HG02938 (cell line): ENCODE results near the gene CACNG7.
"Not testable (repeated sequence)": the region's sequence is repeated elsewhere in the genome, so short reads cannot be mapped to it uniquely, and the experiment has no call there.

Source experiments
- ATAC-seq: cut with Tn5 transposase; IDR thresholded peaks from one replicate; pipeline ENCODE4 v1.9.1; 2021; ENCODE audit warnings: mild to moderate bottlenecking, moderate library complexity; ENCODE audit not compliant: unreplicated experiment

The CACNG7 gene, protein sequence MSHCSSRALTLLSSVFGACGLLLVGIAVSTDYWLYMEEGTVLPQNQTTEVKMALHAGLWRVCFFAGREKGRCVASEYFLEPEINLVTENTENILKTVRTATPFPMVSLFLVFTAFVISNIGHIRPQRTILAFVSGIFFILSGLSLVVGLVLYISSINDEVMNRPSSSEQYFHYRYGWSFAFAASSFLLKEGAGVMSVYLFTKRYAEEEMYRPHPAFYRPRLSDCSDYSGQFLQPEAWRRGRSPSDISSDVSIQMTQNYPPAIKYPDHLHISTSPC

DNA sequence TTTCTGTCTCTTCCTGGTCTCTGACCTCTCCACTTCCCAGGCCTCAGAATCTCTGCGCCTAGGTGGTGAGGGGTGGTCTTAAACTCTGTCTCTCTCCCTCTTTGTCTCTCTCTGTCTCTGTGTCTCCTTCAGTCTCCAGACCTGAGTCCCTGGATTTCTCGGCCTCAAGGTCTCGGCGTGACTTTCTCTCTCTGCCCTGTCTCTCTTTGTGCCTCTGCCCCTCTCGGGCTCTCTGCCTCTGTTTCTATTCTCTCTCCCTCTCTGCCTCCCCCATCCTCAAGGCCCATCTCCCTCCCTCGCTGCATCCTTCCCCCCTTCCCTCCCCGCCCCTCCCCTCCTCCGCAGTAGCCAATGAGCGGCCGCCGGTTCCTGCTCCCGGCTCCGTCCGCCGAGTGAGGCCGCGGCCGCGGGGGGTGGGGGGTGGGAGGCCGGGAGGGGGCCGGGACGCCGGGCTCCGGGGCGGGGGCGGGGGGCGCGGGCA is at the start of gene CACNG7:
CACNG7 (plus strand) TSS at position 344 of the 481 bp plus-strand sequence. CDS start 3,554 bp downstream, outside the sequence.
- ATAC-seq, result no peak

DNA sequence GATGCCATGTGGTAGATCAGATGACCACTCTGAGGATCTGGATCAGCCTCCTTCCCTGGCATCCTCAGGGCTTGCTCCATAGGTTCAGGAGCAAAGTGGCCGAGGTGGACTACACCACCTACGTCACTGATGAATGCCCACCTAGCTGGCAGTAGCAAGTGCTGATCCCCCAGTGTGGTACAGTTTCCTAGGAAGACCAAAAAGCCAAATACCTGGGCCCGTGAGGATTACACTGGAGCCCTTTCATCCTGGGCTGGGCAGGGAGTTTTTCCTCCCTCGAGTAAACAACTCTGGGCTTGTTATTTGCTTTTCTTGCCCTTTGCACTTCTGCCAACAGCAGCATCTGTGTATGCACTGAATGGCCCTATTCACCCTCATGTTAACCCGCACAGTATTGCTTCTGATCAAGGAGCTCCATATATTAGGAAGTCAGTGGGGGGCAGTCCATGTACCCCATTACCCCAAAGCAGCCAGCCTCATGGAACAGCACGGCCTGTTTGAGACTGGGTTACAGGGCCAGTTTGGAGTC is 44.7 kb upstream of the CACNG7 start:
- no peak for ATAC-seq

DNA sequence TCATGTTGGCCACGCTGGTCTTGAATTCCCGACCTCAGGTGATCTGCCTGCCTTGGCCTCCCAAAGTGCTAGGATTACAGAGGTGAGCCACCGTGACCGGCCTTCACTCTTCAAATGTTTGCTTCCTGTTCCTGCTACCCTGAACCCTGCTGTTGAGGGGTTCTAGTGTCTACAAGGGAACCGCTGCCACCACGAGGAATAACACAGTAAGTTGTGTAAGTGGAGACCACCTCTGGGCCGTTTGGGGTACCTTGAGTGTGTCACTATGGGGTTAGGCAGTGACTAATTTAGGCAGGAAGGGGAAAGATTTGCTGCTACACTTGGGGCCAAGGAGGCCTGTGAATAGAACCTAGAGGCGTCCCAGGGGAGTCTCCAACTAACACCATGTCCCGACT is 43.6 kb upstream of the CACNG7 start:
- no peak for ATAC-seq

DNA sequence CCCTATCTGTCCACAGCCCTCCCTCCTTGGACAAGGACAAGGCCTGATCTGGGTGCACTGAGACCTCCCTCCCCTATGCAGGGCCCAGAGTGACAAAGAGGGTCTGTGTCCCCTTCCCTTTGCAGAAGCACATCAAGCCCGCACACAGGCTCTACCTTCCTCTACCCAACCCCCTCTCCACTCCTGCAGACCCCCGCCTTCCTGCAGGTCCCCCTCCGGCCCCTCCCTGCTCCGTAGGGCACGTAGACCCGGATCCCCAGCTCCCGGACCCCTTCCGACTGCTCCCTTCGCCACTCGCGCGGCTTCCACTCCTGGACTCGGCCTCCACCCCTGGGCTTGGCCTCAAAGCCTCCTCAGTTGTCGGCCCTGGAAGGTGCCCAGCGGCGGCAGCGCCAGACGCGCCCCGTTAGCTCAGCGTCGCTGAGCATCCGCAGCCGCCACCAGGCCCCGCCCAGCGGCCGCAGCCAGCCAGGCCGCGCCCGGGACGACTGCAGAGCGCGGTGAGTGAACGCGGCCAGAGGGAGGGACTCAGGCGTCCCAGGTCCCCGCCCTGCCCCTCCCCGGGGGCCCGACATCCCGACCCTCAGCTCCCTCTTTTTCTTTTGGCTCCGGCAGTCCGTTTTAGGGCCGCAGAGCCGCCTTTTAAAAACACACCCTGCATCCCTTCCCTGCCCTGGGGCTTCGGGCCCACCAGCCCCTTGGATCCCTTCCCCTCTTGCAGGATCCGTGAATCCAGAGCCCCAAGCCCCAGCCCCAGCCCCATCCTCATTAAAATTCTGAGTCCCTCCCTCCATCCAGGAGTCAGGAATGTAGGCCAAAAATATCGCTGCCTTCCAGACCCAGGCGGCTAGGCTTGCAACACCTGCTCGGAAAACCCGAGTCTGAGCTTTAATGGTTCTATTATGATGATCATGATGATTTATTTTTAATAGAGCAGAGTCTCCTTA is 42.9 kb upstream of the CACNG7 start:
- ATAC-seq, result no peak

DNA sequence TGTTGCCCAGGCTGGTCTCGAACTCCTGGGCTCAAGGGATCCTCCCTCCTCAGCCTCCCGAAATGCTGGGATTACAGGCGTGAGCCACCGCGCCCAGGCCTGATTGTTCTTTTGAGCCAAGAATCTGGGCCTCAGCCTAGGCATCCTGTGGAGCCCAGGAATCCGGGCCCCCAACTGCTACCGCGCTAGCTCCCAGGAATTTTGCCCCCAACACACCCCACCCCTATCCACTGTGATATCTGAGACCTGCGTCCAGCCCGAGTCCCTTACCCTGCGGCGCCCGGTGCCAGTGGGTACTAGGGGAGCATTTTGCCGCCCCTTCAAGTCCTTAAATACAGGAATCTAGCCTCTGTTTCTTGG is 42.2 kb upstream of the CACNG7 start:
- no peak for ATAC-seq

DNA sequence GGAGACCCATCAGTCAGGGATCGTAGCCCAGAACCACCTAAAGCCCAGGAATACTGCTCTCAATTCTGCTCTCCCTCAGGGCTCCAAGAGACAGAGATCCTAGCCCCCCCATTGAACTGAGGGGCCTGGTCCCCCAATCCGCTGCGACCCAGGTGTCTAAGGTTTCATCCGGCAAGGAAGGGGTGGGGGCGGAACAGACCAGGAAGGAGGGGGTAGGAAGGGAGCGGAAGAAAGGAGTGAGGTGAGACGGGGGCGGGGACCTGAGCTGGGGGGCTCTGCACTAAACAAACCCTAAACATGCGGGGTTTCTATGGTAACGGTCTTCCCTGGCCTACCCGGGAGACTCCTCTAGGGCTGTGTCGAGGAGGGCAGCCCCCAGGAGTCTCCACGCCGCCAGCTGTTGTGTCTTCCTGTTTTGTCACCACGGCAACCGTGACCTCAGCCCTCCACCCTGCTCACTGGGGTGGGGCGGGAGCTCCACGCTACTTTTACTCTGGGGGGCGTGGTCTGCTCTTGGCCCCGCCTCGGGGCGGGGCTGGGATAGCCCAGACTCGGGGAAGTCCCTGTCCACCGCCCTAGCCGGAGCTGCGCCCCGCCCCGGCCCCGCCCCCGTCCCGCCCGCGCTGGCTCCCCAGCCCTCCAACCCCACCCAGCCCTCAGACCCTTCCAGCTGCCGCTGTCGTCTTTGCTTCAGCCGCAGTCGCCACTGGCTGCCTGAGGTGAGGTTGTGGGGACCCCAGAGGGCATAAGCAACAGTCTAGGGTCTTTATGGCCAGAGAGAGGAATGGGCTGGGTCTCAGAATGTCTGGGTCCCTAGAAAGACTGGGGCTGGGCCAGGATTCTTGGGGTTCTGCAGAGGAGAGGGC is 41.6 kb upstream of the CACNG7 start, which contains the start of gene MYADM:
MYADM (plus strand) TSS at position 659 of the 866 bp plus-strand sequence. CDS start 5,647 bp downstream, outside the sequence.
- ATAC-seq, result peak; percentile 59

DNA sequence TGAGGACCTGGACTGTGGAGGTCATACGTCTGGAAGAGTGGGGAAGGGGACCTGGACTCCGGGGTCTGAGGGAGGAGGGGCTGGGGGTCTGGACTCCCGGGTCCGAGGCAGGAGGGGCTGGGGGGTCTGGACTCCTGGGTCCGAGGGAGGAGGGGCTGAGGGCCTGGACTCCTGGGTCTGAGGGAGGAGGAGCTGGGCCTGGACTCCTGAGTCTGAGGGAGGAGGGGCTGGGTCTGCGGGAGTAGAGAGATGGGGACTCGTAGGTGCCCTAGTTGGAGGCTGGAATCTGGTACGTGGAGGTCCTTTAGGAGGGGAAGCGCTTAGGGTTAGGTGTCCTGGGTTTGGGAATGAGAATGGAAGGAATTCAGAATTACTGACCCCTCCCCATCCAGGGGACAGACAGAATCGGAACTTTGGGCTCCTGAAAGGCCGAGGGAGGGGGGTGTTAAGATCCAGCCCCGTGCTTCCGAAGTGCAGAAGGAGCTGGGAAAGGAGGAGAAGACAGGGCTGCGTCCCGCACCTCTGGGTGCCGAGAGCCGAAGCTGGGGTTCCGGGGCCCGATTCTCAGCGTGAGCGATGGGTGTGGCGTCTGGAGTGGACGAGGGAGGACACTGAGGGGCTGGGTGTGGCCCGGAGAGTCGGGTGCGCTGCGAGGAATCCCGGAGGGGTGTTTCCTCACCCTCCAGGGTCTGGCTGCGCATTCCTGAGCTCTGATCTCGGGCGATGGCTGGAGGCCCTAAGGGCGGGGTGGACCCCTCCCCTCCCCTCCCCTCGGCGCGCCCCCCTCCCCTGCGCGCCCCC is 40.8 kb upstream of the CACNG7 start:
- ATAC-seq, result no peak

DNA sequence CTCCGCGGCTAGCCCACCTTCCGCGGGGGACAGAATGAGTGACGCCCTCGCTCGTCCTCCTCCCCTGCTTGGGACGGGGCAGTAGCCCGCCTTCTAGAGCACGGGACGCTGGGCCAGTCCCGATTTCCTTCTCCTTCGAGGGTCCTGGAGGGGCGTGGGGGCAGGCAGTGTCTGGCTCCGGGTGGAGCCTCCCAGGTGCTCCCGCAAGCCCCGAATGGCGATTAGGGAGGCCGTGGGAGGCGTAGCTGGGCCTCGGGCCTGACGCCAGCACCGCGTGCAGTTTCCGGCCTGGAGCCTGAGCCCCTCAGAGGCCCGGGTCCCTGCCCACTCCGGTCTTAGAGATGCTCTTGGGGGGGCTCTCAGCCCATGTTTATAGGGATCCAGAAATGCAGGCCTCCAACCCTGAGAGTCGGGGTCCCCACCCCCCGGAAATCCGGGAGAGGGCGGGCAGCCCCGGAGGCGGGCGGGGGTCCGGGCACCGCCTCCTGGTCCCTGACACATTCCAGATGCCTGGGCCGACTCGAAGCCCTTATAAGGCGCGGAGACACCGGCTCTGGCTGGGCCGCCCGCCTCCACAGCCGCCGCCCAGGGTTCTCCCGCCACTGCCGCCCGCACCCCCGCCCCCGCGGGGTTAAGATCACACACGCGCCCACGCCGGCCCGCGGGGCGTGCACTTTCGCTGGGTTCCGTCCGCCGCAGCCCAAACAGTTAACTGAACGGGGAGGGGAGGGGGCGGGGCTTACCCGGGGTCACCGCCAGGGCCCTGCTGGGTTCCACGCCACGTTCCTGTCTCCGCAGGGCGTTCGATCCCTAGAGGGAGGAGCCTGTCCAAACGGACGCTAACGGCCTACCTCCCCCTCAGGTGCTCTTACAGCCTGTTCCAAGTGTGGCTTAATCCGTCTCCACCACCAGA is 39.9 kb upstream of the CACNG7 start:
- ATAC-seq, result peak; percentile 26

DNA sequence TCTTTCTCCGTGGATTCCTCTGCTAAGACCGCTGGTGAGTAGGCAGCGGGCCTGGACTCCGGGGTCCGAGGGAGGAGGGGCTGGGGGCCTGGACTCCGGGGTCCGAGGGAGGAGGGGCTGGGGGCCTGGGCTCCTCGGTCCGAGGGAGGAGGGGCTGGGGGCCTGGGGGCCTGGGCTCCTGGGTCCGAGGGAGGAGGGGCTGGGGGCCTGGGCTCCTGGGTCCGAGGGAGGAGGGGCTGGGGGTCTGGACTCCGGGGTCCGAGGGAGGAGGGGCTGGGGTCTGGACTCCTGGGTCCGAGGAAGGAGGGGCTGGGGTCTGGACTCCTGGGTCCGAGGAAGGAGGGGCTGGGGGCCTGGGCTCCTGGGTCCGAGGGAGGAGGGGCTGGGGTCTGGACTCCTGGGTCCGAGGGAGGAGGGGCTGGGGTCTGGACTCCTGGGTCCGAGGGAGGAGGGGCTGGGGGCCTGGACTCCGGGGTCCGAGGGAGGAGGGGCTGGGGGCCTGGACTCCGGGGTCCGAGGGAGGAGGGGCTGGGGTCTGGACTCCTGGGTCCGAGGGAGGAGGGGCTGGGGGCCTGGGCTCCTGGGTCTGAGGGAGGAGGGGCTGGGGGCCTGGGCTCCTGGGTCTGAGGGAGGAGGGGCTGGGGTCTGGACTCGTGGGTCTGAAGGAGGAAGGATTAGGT is 39.1 kb upstream of the CACNG7 start:
- ATAC-seq, result not testable (repeated sequence)

DNA sequence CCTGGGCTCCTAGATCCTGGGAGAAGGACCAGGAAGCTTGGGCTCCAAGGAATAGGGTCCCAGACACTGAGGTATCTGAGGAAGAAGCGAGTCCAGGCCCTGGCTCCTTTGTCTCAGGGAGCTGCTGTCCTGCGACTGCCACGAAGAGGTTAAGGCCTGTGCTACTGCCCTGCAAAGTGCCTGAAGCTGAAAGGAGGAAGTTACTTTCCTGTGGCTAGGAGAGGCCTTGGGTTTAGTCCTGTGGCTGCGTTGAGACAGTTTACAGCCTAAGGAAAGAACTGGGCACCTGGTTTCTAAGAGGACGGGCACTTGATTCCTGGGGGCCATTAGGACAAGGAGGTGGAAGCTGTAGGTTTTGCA is 38.6 kb upstream of the CACNG7 start:
- ATAC-seq, result no peak

DNA sequence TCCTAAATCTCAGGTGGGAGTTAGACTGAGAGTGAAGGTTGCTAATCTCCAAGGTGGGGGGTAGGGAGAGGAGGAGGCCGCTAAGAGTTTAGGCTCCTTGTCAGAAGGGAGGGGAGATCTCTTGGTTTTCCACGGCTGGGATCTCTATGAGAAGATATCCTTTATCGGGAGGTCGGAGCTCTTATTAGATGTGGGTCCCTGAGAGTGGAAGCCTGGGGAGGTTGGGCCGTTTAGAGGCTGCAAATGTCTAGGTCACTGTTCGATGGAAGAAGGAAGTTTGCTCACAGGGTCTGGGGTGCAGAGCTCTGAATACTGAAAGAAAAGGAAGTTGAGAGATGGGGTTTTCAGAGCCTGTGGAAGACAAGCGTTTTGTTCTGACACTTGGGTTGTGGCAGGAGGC is 37.6 kb upstream of the CACNG7 start:
- no peak for ATAC-seq

DNA sequence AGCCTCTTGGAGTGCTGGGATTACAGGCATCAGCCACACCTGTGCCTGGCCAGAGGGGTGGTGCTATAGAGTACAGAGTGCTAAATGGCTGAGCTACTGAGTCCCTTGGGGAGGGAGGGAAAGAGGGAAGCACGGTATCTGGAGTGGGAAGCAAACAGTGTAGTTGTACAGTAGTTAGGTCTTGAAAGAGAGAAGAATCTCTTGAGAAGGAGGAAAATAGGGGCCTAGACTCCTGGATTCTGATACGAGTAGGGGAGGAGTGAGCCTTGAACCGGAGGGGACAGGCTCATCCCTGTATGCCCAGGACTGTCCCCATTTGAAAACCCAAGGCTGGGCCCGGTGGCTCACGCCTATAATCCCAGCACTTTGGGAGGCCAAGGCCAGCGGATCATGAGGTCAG is 36.3 kb upstream of the CACNG7 start:
- no peak for ATAC-seq

DNA sequence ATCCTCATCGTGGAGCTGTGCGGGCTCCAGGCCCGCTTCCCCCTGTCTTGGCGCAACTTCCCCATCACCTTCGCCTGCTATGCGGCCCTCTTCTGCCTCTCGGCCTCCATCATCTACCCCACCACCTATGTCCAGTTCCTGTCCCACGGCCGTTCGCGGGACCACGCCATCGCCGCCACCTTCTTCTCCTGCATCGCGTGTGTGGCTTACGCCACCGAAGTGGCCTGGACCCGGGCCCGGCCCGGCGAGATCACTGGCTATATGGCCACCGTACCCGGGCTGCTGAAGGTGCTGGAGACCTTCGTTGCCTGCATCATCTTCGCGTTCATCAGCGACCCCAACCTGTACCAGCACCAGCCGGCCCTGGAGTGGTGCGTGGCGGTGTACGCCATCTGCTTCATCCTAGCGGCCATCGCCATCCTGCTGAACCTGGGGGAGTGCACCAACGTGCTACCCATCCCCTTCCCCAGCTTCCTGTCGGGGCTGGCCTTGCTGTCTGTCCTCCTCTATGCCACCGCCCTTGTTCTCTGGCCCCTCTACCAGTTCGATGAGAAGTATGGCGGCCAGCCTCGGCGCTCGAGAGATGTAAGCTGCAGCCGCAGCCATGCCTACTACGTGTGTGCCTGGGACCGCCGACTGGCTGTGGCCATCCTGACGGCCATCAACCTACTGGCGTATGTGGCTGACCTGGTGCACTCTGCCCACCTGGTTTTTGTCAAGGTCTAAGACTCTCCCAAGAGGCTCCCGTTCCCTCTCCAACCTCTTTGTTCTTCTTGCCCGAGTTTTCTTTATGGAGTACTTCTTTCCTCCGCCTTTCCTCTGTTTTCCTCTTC is 35.1 kb upstream of the CACNG7 start:
- no peak for ATAC-seq

DNA sequence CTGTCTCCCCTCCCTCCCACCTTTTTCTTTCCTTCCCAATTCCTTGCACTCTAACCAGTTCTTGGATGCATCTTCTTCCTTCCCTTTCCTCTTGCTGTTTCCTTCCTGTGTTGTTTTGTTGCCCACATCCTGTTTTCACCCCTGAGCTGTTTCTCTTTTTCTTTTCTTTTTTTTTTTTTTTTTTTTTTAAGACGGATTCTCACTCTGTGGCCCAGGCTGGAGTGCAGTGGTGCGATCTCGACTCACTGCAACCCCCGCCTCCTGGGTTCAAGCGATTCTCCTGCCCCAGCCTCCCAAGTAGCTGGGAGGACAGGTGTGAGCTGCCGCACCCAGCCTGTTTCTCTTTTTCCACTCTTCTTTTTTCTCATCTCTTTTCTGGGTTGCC is 34.5 kb upstream of the CACNG7 start:
- ATAC-seq, result no peak

DNA sequence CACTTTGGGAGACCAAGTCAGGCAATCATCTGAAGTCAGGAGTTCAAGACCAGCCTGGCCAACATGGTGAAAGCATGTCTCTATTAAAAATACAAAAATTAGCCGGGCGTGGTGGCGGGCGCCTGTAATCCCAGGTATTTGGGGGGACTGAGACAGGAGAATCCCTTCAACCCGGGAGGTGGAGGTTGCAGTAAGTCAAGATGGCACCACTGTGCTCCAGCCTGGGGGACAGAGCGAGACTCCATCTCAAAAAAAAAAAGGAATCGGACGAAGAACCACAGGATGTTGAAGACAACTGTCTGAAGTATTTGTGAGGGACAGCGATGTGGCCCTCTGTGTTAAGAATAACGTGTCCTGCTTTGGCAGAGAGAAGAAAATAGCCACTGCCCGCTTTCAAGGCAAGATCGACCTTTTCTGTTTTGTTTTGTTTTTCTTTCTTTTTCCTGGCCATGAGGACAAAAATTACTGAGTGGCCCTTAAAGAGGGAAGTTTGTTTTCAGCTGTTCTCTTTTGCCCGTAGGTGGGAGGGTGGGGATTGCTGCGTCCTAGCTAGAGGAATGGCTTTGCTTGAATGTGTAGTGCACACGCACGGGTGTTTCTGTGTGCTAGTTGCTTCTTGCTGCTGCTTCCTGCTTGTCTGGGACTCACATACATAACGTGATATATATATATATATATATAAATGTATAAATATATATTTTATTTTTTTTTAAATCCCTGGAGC is 33.3 kb upstream of the CACNG7 start:
- no peak for ATAC-seq

DNA sequence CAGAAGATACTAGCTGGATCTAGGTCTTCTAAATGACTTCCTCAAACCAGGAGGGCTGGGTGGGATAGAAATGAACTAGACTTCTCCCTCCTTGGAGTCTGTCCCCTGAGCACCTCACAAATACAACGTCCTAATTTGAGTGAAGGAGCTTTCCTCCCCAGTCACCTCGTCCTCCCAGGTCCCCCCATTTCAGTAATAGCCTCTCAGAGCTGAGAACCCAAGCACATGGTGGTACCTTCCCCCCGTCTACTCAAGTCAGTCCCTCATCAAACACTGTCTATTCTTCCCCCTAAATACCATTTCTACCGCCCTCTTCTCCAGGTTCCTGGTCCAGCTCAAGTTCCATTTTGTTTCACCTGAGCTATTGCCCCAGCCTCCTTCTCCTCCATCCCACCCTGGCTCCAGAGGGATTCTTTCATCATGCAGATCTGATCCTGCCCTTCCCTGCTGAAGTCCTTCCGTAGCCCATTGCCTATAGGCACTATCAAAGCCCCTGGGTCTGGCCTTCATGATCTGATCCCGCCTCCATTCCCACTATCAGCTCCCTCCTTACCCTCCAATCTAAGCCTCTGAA is 32.3 kb upstream of the CACNG7 start:
- ATAC-seq, result no peak
